Measurements from ENCODE around the gene BAX. TPM values are rescaled to one million over a fixed set of nuclear protein-coding genes. Genes with fewer than 3 reads are reported as not detected.

The BAX gene
- total RNA-seq, 1 experiment from 2014 or later: 103 TPM

GRCh38 chr19:48938256-48938655 is 16.4 kb upstream of the BAX start:
- no peaks in the 10 kb centered on the region for H3K27me3 ChIP-seq (replicated peaks; ENCODE audit: insufficient read depth, low read depth, low read length, poor library complexity)
- POLR2A ChIA-PET (ENCODE audit: low non-redundant PET): no interaction called here
- H3K4me3 ChIP-seq (ENCODE audit: low read depth, low read length, poor library complexity, severe bottlenecking): no peak overlapping the region
- no peak overlapping the region for H3K27ac ChIP-seq (ENCODE audit: low read depth, low read length, poor library complexity, severe bottlenecking)
- no peaks in the 10 kb centered on the region for H3K4me1 ChIP-seq (ENCODE audit: insufficient read depth, low read length, poor library complexity, severe bottlenecking)
- H3K36me3 ChIP-seq (ENCODE audit: insufficient read depth, low read length, poor library complexity, severe bottlenecking): no peaks in the 10 kb centered on the region
- TF ChIP-seq CTCF (conservative IDR thresholded peaks at IDR 0.05; ENCODE audit: low read depth, low read length) (no peak), EZH2 (IDR thresholded peaks at IDR 0.05; ENCODE audit: borderline replicate concordance, low read depth, low read length, poor library complexity, severe bottlenecking) (no peak)
- CTCF ChIA-PET: no interaction called here
- no peak for DNase-seq (ENCODE audit: low spot score)
- H3K9me3 ChIP-seq (ENCODE audit: low read depth, low read length, poor library complexity, severe bottlenecking): peaks cover 4% of the 10 kb centered on the region
- intact Hi-C loops (cut with micrococcal nuclease; ENCODE audit: unreplicated experiment): no loop called here
- BruUV-seq (replicated peaks): no TSS peak

GRCh38 chr19:48940902-48941301 is 13.8 kb upstream of the BAX start:
- Histone ChIP-seq H3K9me3 (ENCODE audit: low read depth, low read length, poor library complexity, severe bottlenecking) (peaks cover 4% of the 10 kb centered on the region), H3K27ac (ENCODE audit: low read depth, low read length, poor library complexity, severe bottlenecking) (no peak overlapping the region), H3K4me1 (ENCODE audit: insufficient read depth, low read length, poor library complexity, severe bottlenecking) (no peaks in the 10 kb centered on the region), H3K27me3 (replicated peaks; ENCODE audit: insufficient read depth, low read depth, low read length, poor library complexity) (no peaks in the 10 kb centered on the region), H3K4me3 (ENCODE audit: low read depth, low read length, poor library complexity, severe bottlenecking) (no peak overlapping the region), H3K36me3 (ENCODE audit: insufficient read depth, low read length, poor library complexity, severe bottlenecking) (no peaks in the 10 kb centered on the region)
- intact Hi-C loops (cut with micrococcal nuclease; ENCODE audit: unreplicated experiment): no loop called here
- CTCF ChIA-PET: no interaction called here
- TF ChIP-seq EZH2 (IDR thresholded peaks at IDR 0.05; ENCODE audit: borderline replicate concordance, low read depth, low read length, poor library complexity, severe bottlenecking) (no peak), CTCF (conservative IDR thresholded peaks at IDR 0.05; ENCODE audit: low read depth, low read length) (no peak)
- no peak for DNase-seq (ENCODE audit: low spot score)
- no TSS peak for BruUV-seq (replicated peaks)
- POLR2A ChIA-PET (ENCODE audit: low non-redundant PET): no interaction called here

- BruUV-seq (replicated peaks): no TSS peak
- H3K36me3 ChIP-seq (ENCODE audit: insufficient read depth, low read length, poor library complexity, severe bottlenecking): no peaks in the 10 kb centered on the region
Observed at GRCh38 chr19:48943081-48943480, 11.6 kb upstream of the BAX start.

More at GRCh38 chr19:48943081-48943480, 11.6 kb upstream of the BAX start:
- H3K4me3 ChIP-seq (ENCODE audit: low read depth, low read length, poor library complexity, severe bottlenecking): no peak overlapping the region
- no peaks in the 10 kb centered on the region for H3K4me1 ChIP-seq (ENCODE audit: insufficient read depth, low read length, poor library complexity, severe bottlenecking)
- peaks cover 4% of the 10 kb centered on the region for H3K9me3 ChIP-seq (ENCODE audit: low read depth, low read length, poor library complexity, severe bottlenecking)
- TF ChIP-seq CTCF (conservative IDR thresholded peaks at IDR 0.05; ENCODE audit: low read depth, low read length): no peak
- TF ChIP-seq EZH2 (IDR thresholded peaks at IDR 0.05; ENCODE audit: borderline replicate concordance, low read depth, low read length, poor library complexity, severe bottlenecking): no peak
- intact Hi-C loops (cut with micrococcal nuclease; ENCODE audit: unreplicated experiment): no loop called here
- DNase-seq (ENCODE audit: low spot score): no peak
- H3K27ac ChIP-seq (ENCODE audit: low read depth, low read length, poor library complexity, severe bottlenecking): no peak overlapping the region
- ChIA-PET CTCF (no interaction called here), POLR2A (ENCODE audit: low non-redundant PET) (no interaction called here)
- H3K27me3 ChIP-seq (replicated peaks; ENCODE audit: insufficient read depth, low read depth, low read length, poor library complexity): no peaks in the 10 kb centered on the region

All from A673 (cell line).